HCT116 (cell line): ENCODE measurements around the gene GUCA1C. TPM values are rescaled to one million over a fixed set of nuclear protein-coding genes. Genes with fewer than 3 reads are reported as not detected.

Source experiments
- ATAC-seq: fragments of 200-7000 bp; cut with Tn5 transposase; 2 replicates; pipeline ENCODE4 v1.9.1; 2020; ENCODE audit warnings: mild to moderate bottlenecking, moderate library complexity
- BruUV-seq: library from RNA; stranded (reverse); fragments of 400-500 nt; replicated peaks from 2 replicates; lab custom pipeline; 2021; lab: Mats Ljungman, UMichigan
- CTCF ChIA-PET: fragments of 300-600 bp; sonication (Branson Sonifier 250); formaldehyde crosslinking; loops from one replicate; lab custom pipeline; 2021; ENCODE audit warnings: antibody characterized with exemption; lab: Charles Lee
- POLR2A ChIA-PET: fragments of 300-600, 350-600 bp; sonication (Branson Sonifier 250); formaldehyde crosslinking; loops from one replicate; lab custom pipeline; 2021; ENCODE audit warnings: antibody characterized with exemption; lab: Charles Lee
- RAD21 ChIA-PET, 2 experiments: fragments of 300-600 bp; sonication (Branson Sonifier 250); formaldehyde crosslinking; loops; one replicate each; lab custom pipeline; 2023; ENCODE audit warnings: low total read pairs in 2 of 2; ENCODE audit not compliant: uncharacterized antibody in 2 of 2, unreplicated experiment in 2 of 2, low non-redundant PET in 1 of 2; lab: Charles Lee
- DNase-seq: peaks from one replicate; pipeline ENCODE4 v3.0.0-alpha.2; 2010; ENCODE audit warnings: low read depth, low spot score
- H2AFZ ChIP-seq: fragments of 200-600 bp; shearing (Covaris generic), sonication (generic); 2 replicates; pipeline ENCODE4 v1.6.1; 2017; ENCODE audit warnings: low read depth, mixed run types, mixed read lengths, antibody characterized with exemption, low read length; ENCODE audit not compliant: poor library complexity, severe bottlenecking
- H3K27ac ChIP-seq: 2 replicates; pipeline ENCODE4 v1.5.1; 2012; ENCODE audit warnings: low read depth, low read length
- H3K27me3 ChIP-seq: fragments of 200-600 bp; sonication (generic); 2 replicates; pipeline ENCODE4 v1.6.1; 2016; ENCODE audit warnings: mixed run types, low read length, mixed read lengths; ENCODE audit not compliant: insufficient read depth
- H3K36me3 ChIP-seq, 2 experiments: fragments of 200-500 bp in 1 of 2; fragments of 200-600 bp in 1 of 2; sonication (Bioruptor generic) in 1 of 2; sonication (generic) in 1 of 2; 2 replicates each; pipeline versions ENCODE4 v1.5.1 to v1.6.1; 2014 to 2016; ENCODE audit warnings: low read length in 2 of 2, inconsistent platforms in 1 of 2, mixed read lengths in 1 of 2, mixed run types in 1 of 2; ENCODE audit not compliant: insufficient read depth in 2 of 2, control insufficient read depth in 1 of 2
- H3K4me1 ChIP-seq, 2 experiments: fragments of 200-600 bp in 1 of 2; sonication (generic) in 1 of 2; 2 replicates each; pipeline versions ENCODE4 v1.5.1 to v1.6.1; 2012 to 2017; ENCODE audit warnings: low read length in 2 of 2, inconsistent platforms in 1 of 2, mild to moderate bottlenecking in 1 of 2, mixed read lengths in 1 of 2, mixed run types in 1 of 2, moderate library complexity in 1 of 2; ENCODE audit not compliant: insufficient read depth in 2 of 2, control insufficient read depth in 1 of 2
- H3K4me2 ChIP-seq: fragments of 200-600 bp; sonication (generic); 2 replicates; pipeline ENCODE4 v1.6.1; 2017; ENCODE audit warnings: mixed run types, low read length, mixed read lengths
- H3K4me3 ChIP-seq, 2 experiments: fragments of 200-600 bp in 1 of 2; sonication (generic) in 1 of 2; replicated peaks in 1 of 2; 2 replicates each; pipeline ENCODE4 v1.5.1; 2011 to 2016; ENCODE audit warnings: low read length in 2 of 2, control low read depth in 1 of 2, low read depth in 1 of 2, mild to moderate bottlenecking in 1 of 2, mixed read lengths in 1 of 2, mixed run types in 1 of 2
- H3K79me2 ChIP-seq: fragments of 200-600 bp; sonication (generic); 2 replicates; pipeline ENCODE4 v1.6.1; 2017; ENCODE audit warnings: mild to moderate bottlenecking, mixed run types, low read length, moderate library complexity, mixed read lengths; ENCODE audit not compliant: insufficient read depth
- H3K9ac ChIP-seq: fragments of 200-600 bp; sonication (generic); 2 replicates; pipeline ENCODE4 v1.6.1; 2016; ENCODE audit warnings: low read length, mixed read lengths
- H3K9me2 ChIP-seq: fragments of 200-600 bp; sonication (generic), shearing (Covaris generic); 2 replicates; pipeline ENCODE4 v1.6.1; 2017; ENCODE audit warnings: mixed run types, mild to moderate bottlenecking, moderate library complexity; ENCODE audit not compliant: insufficient read depth
- H3K9me3 ChIP-seq, 2 experiments: fragments of 200-500 bp in 1 of 2; fragments of 200-600 bp in 1 of 2; sonication (Bioruptor generic) in 1 of 2; sonication (generic) in 1 of 2; 2 replicates each; pipeline ENCODE4 v1.6.1; 2014 to 2017; ENCODE audit warnings: low read length in 2 of 2, mixed read lengths in 2 of 2, inconsistent platforms in 1 of 2, low read depth in 1 of 2, mild to moderate bottlenecking in 1 of 2, mixed run types in 1 of 2, moderate library complexity in 1 of 2; ENCODE audit not compliant: control insufficient read depth in 1 of 2, insufficient read depth in 1 of 2
- H4K20me1 ChIP-seq: fragments of 200-600 bp; sonication (generic), shearing (Covaris generic); 2 replicates; pipeline ENCODE4 v1.6.1; 2017; ENCODE audit warnings: mixed run types, mild to moderate bottlenecking, moderate library complexity; ENCODE audit not compliant: insufficient read depth
- CBX3 ChIP-seq: IDR thresholded peaks from 2 replicates; pipeline ENCODE4 v1.6.1; 2012; ENCODE audit warnings: low read depth
- ELF1 ChIP-seq: IDR thresholded peaks from 2 replicates; pipeline ENCODE4 v1.6.1; 2012; ENCODE audit warnings: low read depth, borderline replicate concordance
- EZH2 ChIP-seq: fragments of 200-600 bp; sonication (generic); IDR thresholded peaks from 2 replicates; pipeline ENCODE4 v1.6.1; 2017; ENCODE audit warnings: antibody characterized with exemption, mixed run types
- JUND ChIP-seq: IDR thresholded peaks from 2 replicates; pipeline ENCODE4 v1.6.1; 2012
- RAD21 ChIP-seq: IDR thresholded peaks from 2 replicates; pipeline ENCODE4 v1.6.1; 2012; ENCODE audit warnings: low read depth, mild to moderate bottlenecking
- SP1 ChIP-seq: IDR thresholded peaks from 2 replicates; pipeline ENCODE4 v1.6.1; 2012; ENCODE audit warnings: low read depth
- TCF7L2 ChIP-seq: IDR thresholded peaks from 2 replicates; pipeline ENCODE4 v1.7.0; 2011; ENCODE audit warnings: borderline replicate concordance, inconsistent platforms; ENCODE audit not compliant: insufficient read depth, insufficient read length; ENCODE audit errors: extremely low read depth
- ZNF274 ChIP-seq: fragments of 200-500 bp; sonication (Bioruptor generic); IDR thresholded peaks from 2 replicates; pipeline ENCODE4 v1.6.1; 2014; ENCODE audit warnings: mild to moderate bottlenecking, low read depth, low read length, inconsistent platforms
- intact Hi-C: fragments of 100-400 bp; cut with micrococcal nuclease; formaldehyde crosslinking; loops from 2 replicates; pipeline ENCODE4 v1.10.0; 2022
- total RNA-seq: library from RNA; stranded (reverse); gene quantifications from one replicate; pipeline ENCODE4 v1.2.1, GENCODE V29; 2021; ENCODE audit not compliant: unreplicated experiment
- TF ChIP-seq, protein P1 (sequence below): IDR thresholded peaks from 2 replicates; pipeline ENCODE4 v1.6.1; 2012

GUCA1C gene
- total RNA-seq, 1 experiment from 2014 or later, result not detected

DNA sequence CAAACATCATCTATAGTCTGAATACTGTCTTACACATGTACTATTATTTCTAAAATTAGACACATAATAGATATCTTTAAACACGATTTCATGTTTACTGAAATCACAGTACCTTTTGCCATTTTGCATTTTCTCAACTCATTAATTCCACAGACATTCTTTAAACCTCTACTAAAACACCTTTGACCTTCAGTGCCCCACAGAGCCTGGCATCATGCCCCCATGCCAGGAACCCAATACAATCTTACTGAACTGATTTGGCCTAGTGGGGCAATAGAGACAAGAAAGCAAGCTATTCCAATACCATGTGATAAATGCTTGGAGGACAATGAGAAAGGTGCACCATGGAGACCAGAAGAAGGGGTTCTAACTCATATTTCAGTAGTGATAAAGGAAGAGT, 19.3 kb upstream of the GUCA1C start:
- TF ChIP-seq SP1 (no peak), ZNF274 (no peak), JUND (no peak), TCF7L2 (no peak)
- TF ChIP-seq, protein P1, sequence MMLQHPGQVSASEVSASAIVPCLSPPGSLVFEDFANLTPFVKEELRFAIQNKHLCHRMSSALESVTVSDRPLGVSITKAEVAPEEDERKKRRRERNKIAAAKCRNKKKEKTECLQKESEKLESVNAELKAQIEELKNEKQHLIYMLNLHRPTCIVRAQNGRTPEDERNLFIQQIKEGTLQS, result no peak
- no peak for ATAC-seq
- BruUV-seq, result no TSS peak
- Histone ChIP-seq H3K4me1 (no peaks in the 10 kb centered on the region), H3K4me2 (no peak overlapping the region), H3K9me2 (no peaks in the 10 kb centered on the region), H3K27ac (no peak overlapping the region), H3K27me3 (no peaks in the 10 kb centered on the region), H2AFZ (no peak overlapping the region), H3K79me2 (no peaks in the 10 kb centered on the region), H3K36me3 (no peaks in the 10 kb centered on the region), H3K4me3 (no peak overlapping the region), H3K9ac (no peak overlapping the region), H3K9me3 (no peaks in the 10 kb centered on the region), H4K20me1 (no peaks in the 10 kb centered on the region)
- intact Hi-C loops, result no loop called here
- RAD21 ChIA-PET, result no interaction called here
- POLR2A ChIA-PET, result no interaction called here
- CTCF ChIA-PET, result no interaction called here
- no peak for DNase-seq

DNA sequence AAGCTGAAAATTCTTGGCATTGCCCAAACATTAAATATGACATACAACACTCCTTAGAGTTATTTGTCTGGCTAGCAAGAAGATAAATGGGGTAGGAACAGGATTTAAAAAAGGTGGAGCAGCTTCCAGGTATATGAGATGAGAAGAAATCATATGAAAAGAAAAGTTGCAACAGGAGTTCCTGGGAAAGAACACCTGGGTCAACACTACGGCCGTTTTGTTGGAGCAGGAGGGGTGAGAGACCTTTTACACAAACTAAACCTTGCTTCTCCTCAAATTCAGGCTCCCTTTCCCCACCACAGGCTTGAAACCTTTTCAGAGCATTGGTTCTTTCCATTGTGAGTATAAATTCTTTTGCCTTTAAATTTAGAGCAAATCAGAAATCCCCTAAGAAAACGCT, 18.8 kb upstream of the GUCA1C start:
- POLR2A ChIA-PET, result no interaction called here
- Histone ChIP-seq H3K4me1 (no peaks in the 10 kb centered on the region), H2AFZ (no peak overlapping the region), H4K20me1 (no peaks in the 10 kb centered on the region), H3K9me3 (no peaks in the 10 kb centered on the region), H3K27ac (no peak overlapping the region), H3K36me3 (no peaks in the 10 kb centered on the region), H3K27me3 (no peaks in the 10 kb centered on the region), H3K9me2 (no peaks in the 10 kb centered on the region), H3K9ac (no peak overlapping the region), H3K79me2 (no peaks in the 10 kb centered on the region), H3K4me3 (no peak overlapping the region), H3K4me2 (no peak overlapping the region)
- RAD21 ChIA-PET, result no interaction called here
- ATAC-seq (no peak), DNase-seq (no peak)
- CTCF ChIA-PET, result no interaction called here
- TF ChIP-seq TCF7L2, result no peak
- TF ChIP-seq RAD21, result no peak
- TF ChIP-seq ELF1, result no peak
- no peak for TF ChIP-seq EZH2
- TF ChIP-seq CBX3, result no peak
- BruUV-seq, result no TSS peak
- intact Hi-C loops, result no loop called here
